GM12874 (cell line): ENCODE results near the gene DENND4C.

ENCODE experiments used
- TF ChIP-seq, protein P1 (sequence below): IDR thresholded peaks from 2 replicates; pipeline ENCODE4 v1.5.1; 2011; ENCODE audit warnings: low read depth, mild to moderate bottlenecking, control low read depth, low read length, moderate library complexity; ENCODE audit not compliant: insufficient read depth

DENND4C gene

DNA sequence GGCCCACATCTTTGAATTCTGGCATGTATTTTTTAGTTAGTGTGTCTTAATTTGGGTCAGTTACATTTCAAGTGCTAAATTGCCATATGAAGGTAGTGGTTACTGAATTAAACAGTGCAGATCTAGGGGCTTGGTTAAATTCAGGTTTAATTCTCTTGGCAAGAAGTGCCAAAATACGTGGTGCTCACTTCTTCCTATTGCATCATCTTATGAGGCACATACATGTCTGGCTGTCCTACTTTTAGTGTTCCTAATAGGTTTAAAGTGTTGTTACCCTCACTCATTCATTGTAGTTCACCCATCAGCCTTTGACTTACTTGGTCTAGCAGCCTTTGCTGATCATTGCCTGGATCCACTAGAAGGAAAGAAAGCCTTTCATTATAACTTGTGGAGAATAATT, 90.0 kb downstream of the DENND4C start:
- TF ChIP-seq, protein P1, sequence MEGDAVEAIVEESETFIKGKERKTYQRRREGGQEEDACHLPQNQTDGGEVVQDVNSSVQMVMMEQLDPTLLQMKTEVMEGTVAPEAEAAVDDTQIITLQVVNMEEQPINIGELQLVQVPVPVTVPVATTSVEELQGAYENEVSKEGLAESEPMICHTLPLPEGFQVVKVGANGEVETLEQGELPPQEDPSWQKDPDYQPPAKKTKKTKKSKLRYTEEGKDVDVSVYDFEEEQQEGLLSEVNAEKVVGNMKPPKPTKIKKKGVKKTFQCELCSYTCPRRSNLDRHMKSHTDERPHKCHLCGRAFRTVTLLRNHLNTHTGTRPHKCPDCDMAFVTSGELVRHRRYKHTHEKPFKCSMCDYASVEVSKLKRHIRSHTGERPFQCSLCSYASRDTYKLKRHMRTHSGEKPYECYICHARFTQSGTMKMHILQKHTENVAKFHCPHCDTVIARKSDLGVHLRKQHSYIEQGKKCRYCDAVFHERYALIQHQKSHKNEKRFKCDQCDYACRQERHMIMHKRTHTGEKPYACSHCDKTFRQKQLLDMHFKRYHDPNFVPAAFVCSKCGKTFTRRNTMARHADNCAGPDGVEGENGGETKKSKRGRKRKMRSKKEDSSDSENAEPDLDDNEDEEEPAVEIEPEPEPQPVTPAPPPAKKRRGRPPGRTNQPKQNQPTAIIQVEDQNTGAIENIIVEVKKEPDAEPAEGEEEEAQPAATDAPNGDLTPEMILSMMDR: no peak

DNA sequence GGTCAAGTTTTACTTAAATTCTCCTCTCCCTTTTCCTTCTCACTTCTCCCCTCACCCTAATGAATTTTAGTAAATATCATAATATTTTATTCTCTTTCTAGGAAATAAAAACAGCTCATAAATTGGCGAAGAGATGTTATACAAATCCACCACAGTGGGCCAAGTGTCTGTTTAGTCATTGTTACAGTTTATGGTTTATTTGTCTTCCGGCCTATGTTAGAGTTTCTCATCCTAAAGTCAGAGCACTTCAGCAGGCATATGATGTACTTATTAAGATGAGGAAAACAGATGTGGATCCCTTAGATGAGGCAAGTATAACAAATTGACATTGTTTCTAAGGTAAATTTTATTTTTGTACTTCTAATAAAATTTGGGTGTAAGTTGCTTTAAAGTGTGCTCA, 101.4 kb downstream of the DENND4C start:
- TF ChIP-seq, protein P1: no peak

DNA sequence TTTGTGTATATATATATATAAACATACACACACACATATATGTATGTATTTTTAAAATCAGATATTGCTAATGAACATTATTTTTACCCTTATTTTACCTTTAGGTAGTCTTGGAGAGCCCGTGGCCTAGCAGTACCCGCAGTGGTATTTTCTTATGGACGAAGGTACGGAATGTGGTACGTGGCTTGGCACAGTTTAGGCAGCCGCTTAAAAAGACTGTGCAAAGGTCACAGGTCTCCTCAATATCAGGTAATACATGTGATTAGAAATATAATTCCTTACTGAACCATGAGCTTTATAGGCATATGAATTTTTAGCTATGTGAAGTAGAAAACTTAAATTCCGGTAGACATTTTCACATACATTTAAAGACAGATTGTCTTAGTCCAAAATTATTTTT, 105.7 kb downstream of the DENND4C start:
- TF ChIP-seq, protein P1: no peak

DNA sequence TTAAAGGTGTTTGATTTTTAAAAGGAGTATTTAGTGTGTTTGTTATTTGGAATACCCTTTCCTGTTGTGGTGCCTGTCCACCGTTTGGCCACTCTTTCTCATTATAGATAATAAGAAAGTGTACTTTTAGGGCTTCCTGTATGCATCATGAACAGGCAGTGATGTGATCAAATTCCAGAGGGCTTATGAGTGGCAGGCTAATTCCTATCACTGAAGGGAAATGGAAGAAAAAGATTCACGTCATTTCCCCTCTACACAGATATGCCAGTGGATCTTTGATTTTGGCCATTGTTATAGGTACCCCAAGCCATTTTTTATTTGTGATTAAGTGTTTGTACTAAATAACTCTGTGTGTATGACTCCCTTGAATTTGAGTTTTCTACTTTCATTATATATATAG, 112.5 kb downstream of the DENND4C start:
- TF ChIP-seq, protein P1: no peak

DNA sequence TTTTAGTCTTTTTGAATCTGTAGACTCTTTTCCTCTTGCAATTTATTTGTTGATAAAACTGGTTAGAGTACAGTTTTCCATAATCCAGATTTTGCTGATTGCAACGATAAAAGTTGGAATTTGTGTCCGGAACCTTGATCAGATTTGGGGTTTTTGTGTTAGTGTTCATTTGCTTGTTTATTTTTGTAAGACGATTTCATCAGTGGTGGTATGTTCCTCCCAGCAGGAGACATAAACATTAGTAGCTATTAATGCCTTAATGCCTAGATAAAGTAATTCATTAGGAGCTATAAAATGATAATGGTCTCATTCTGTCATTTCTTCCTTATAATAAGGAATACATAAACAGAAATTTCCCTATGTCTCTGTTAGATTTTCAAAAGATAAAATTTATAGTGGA, 128.2 kb downstream of the DENND4C start:
- TF ChIP-seq, protein P1: no peak

DNA sequence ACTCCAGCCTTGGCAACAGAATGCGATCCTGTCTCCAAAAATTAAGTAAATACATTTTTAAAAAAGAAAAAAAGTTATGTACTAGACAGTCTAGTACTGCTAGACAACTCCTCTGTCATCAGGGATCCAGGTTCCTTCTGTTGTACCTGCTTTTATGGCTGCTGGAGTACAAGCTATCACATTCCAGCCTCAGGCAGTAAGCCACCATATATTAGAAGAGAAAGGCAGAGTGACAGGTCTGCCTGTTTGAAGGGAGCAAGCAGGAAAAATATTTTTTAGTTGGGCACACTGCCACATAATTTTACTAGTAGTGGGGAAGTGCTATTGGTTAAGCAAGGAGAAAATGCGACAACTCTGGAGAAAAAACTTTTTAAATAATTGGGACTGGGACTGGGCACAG, 138.6 kb downstream of the DENND4C start:
- TF ChIP-seq, protein P1: no peak

DNA sequence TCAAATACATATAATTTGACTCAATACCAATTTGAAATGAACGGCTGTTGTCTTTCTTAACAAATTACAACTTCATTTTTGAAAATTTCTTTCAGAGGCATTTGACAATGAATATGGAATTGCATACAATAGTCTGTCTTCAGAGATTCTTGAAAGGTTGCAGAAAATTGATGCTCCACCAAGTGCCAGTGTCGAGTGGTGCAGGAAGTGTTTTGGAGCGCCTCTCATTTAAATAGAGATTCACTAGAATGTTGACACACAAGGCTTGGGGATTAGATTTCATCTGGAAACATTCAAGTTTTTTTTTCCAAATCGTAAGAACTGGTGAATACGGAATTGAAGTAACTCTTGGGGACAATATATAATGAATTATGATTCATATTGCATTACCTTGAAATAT, 141.4 kb downstream of the DENND4C start:
- TF ChIP-seq, protein P1: no peak

DNA sequence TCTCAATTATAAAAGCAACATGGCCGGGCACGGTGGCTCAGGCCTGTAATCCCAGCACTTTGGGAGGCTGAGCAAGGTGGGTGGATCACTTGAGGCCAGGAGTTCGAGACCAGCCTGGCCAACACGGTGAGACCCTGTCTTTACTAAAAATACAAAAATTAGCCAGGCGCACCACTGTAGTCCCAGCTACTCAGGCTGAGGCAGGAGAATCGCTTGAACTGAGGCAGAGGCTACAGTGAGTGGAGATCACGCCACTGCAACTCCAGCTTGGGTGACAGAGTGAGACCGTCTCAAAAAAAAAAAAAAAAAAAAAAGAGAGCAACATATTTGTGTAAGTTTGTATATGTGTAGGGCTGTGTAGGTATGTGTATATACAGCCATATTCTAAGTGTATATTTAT, 142.1 kb downstream of the DENND4C start:
- TF ChIP-seq, protein P1: no peak
